ENCODE data around the gene PPP1R27. TPM values are rescaled to one million over a fixed set of nuclear protein-coding genes. Genes with fewer than 3 reads are reported as not detected.

The PPP1R27 gene
- total and polyA plus RNA-seq, 9 of the 15 experiments (the other 6 are each of a cell fraction or from before 2014, with no cell fraction given): 0.29 to 6.9 (median 1.5) TPM; not detected in 2

- TF ChIP-seq ZNF609 (CRISPR knock-in tag; IDR thresholded peaks at IDR 0.05; ENCODE audit: borderline replicate concordance) (no peak), REST (IDR thresholded peaks at IDR 0.05; ENCODE audit: borderline replicate concordance) (no peak), REST (CRISPR knock-in tag; IDR thresholded peaks at IDR 0.05; ENCODE audit: low read depth) (peak; percentile 56; the same call in 1 of the 2 replicates), SAFB2 (IDR thresholded peaks at IDR 0.05; ENCODE audit: borderline replicate concordance, low read depth, low read length, severe bottlenecking) (no peak), CREB3L1 (IDR thresholded peaks at IDR 0.05; ENCODE audit: borderline replicate concordance, low read depth) (no peak), GMEB1 (CRISPR knock-in tag; IDR thresholded peaks at IDR 0.05) (no peak), ETV5 (CRISPR knock-in tag; IDR thresholded peaks at IDR 0.05; ENCODE audit: low read depth) (no peak), SMARCA4 (IDR thresholded peaks at IDR 0.05) (no peak), MCM5 (IDR thresholded peaks at IDR 0.05; ENCODE audit: low read depth) (no peak), HDAC1 (IDR thresholded peaks at IDR 0.05) (no peak), OTX1 (CRISPR knock-in tag; IDR thresholded peaks at IDR 0.05) (no peak), RBBP5 (IDR thresholded peaks at IDR 0.05; ENCODE audit: borderline replicate concordance, insufficient read depth, low read length, poor library complexity, severe bottlenecking) (no peak)
These were observed 3.3 kb downstream of the PPP1R27 start (continued) for GRCh38 chr17:81831563-81831956.
